Keratinocyte (primary cell): ENCODE data around the gene IL11RA. TPM values are rescaled to one million over a fixed set of nuclear protein-coding genes. Genes with fewer than 3 reads are reported as not detected.

Experiments used
- DNase-seq: peaks from one replicate; pipeline ENCODE4 v3.0.0-alpha.2; 2011; ENCODE audit warnings: low read depth, missing footprints, low spot score
- FAIRE-seq: peaks from 2 replicates; lab custom pipeline; 2011; peaks lifted over from hg19 to GRCh38; lab: Jason Lieb, UNC
- H2AFZ ChIP-seq: 2 replicates; pipeline ENCODE4 v1.6.0; 2012; ENCODE audit warnings: low read length, control low read depth, inconsistent platforms; ENCODE audit not compliant: control insufficient read depth
- H3K27ac ChIP-seq: 2 replicates; pipeline ENCODE4 v1.5.1; 2011; ENCODE audit warnings: low read length; ENCODE audit not compliant: control insufficient read depth, insufficient read depth
- H3K27me3 ChIP-seq: 3 replicates; pipeline ENCODE4 v1.6.0; 2011; ENCODE audit warnings: low read length; ENCODE audit not compliant: control insufficient read depth, insufficient read depth; ENCODE audit errors: extremely low read depth
- H3K36me3 ChIP-seq, 2 experiments: 2 replicates in 1 of 2; 3 replicates in 1 of 2; pipeline ENCODE4 v1.5.1; 2011; ENCODE audit warnings: low read length in 2 of 2, mild to moderate bottlenecking in 1 of 2; ENCODE audit not compliant: control insufficient read depth in 2 of 2, insufficient read depth in 2 of 2; ENCODE audit errors: extremely low read depth in 1 of 2
- H3K4me1 ChIP-seq: 3 replicates; pipeline ENCODE4 v1.5.1; 2011; ENCODE audit warnings: low read length; ENCODE audit not compliant: control insufficient read depth, insufficient read depth; ENCODE audit errors: extremely low read depth
- H3K4me2 ChIP-seq: 3 replicates; pipeline ENCODE4 v1.6.0; 2011; ENCODE audit warnings: low read depth, low read length; ENCODE audit not compliant: control insufficient read depth, insufficient read depth; ENCODE audit errors: extremely low read depth
- H3K4me3 ChIP-seq, 3 experiments: fragments of 200-600 bp in 1 of 3; sonication (generic) in 1 of 3; 2 replicates in 2 of 3; 3 replicates in 1 of 3; pipeline ENCODE4 v1.5.1; 2011 to 2016; ENCODE audit warnings: low read length in 3 of 3, mild to moderate bottlenecking in 3 of 3, control low read depth in 2 of 3, inconsistent platforms in 1 of 3, low read depth in 1 of 3, mixed read lengths in 1 of 3, mixed run types in 1 of 3, moderate library complexity in 1 of 3; ENCODE audit not compliant: control insufficient read depth in 2 of 3, insufficient read depth in 2 of 3; ENCODE audit errors: extremely low read depth in 1 of 3
- H3K79me2 ChIP-seq: 2 replicates; pipeline ENCODE4 v1.6.0; 2012; ENCODE audit warnings: low read length; ENCODE audit not compliant: control insufficient read depth, insufficient read depth
- H3K9ac ChIP-seq: 3 replicates; pipeline ENCODE4 v1.6.0; 2011; ENCODE audit warnings: low read length; ENCODE audit not compliant: control insufficient read depth, insufficient read depth; ENCODE audit errors: extremely low read depth
- H3K9me1 ChIP-seq: 3 replicates; pipeline ENCODE4 v1.6.0; 2011; ENCODE audit warnings: low read length; ENCODE audit not compliant: control insufficient read depth, insufficient read depth; ENCODE audit errors: extremely low read depth
- H3K9me3 ChIP-seq: 2 replicates; pipeline ENCODE4 v1.5.1; 2012; ENCODE audit warnings: low read depth, low read length; ENCODE audit not compliant: control insufficient read depth
- H4K20me1 ChIP-seq: 3 replicates; pipeline ENCODE4 v1.6.0; 2011; ENCODE audit warnings: low read length; ENCODE audit not compliant: control insufficient read depth, insufficient read depth; ENCODE audit errors: extremely low read depth
- EZH2 ChIP-seq: IDR thresholded peaks from one replicate; pipeline ENCODE4 v1.6.1; 2012; ENCODE audit warnings: inconsistent platforms, mild to moderate bottlenecking, low read length, moderate library complexity
- dilution Hi-C: fragments of 300-500 bp; cut with MboI; formaldehyde crosslinking; loops from one replicate; pipeline ENCODE4 v1.7.0; 2020; ENCODE audit warnings: low sequenced_read_pairs; ENCODE audit not compliant: extremely low pct_ligation_motif_present
- polyA plus RNA-seq, 5 experiments: library from polyadenylated mRNA; depleted of rRNA in 3 of 5; stranded (reverse) in 3 of 5; stranded (forward) in 1 of 5; unstranded in 1 of 5; fragments of >200 nt; gene quantifications; 1 replicate in 1 of 5; 2 replicates in 3 of 5; 3 replicates in 1 of 5; pipeline versions ENCODE4 v1.2.1 to v1.2.3, GENCODE V29; 2011 to 2012; ENCODE audit warnings: missing spikeins in 2 of 5, low read depth in 1 of 5, low replicate concordance in 1 of 5
- TF ChIP-seq, protein P1 (sequence below), 3 experiments: IDR thresholded peaks in 1 of 3; conservative IDR thresholded peaks in 1 of 3; optimal IDR thresholded peaks in 1 of 3; 2 replicates in 2 of 3; 3 replicates in 1 of 3; pipeline versions ENCODE3 to v1.5.1; 2011; ENCODE audit warnings: low read length in 3 of 3, mild to moderate bottlenecking in 3 of 3, moderate library complexity in 2 of 3, control low read depth in 1 of 3, inconsistent platforms in 1 of 3; ENCODE audit not compliant: insufficient read depth in 2 of 3; ENCODE audit errors: extremely low read depth in 1 of 3

The IL11RA gene
- polyA plus RNA-seq, 1 donor (not counting 4 experiments of a cell fraction or from before 2014, with no cell fraction given), result 3.1 TPM

DNA sequence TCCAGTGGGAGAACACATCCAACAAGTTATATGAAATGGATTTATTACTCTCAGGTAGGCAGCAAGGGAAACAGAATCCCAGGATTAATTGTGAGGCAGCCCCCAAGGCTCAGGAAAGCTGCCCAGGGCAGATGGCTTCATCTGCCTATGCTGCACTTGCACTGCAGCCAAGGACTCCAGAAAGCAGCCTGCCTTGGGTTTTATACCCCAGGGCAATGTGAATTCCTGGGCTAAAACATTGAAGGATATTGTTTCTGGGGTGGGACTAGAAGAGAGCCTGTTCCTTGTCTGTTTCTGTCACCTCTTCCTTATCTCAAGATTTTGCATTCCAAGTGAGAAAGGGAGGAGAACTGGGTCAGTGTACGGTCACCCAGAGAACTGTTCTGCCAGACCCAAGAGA is 19.3 kb downstream of the IL11RA start:
- no peak for FAIRE-seq
- H3K9ac ChIP-seq, result no peak overlapping the region
- H3K36me3 ChIP-seq, result peaks cover 0 to 11% of the 10 kb centered on the region in 2 experiments
- no peak overlapping the region for H3K27ac ChIP-seq
- no peak overlapping the region for H3K4me3 ChIP-seq
- H2AFZ ChIP-seq, result no peak overlapping the region
- dilution Hi-C loops, result no loop called here
- TF ChIP-seq, protein P1, sequence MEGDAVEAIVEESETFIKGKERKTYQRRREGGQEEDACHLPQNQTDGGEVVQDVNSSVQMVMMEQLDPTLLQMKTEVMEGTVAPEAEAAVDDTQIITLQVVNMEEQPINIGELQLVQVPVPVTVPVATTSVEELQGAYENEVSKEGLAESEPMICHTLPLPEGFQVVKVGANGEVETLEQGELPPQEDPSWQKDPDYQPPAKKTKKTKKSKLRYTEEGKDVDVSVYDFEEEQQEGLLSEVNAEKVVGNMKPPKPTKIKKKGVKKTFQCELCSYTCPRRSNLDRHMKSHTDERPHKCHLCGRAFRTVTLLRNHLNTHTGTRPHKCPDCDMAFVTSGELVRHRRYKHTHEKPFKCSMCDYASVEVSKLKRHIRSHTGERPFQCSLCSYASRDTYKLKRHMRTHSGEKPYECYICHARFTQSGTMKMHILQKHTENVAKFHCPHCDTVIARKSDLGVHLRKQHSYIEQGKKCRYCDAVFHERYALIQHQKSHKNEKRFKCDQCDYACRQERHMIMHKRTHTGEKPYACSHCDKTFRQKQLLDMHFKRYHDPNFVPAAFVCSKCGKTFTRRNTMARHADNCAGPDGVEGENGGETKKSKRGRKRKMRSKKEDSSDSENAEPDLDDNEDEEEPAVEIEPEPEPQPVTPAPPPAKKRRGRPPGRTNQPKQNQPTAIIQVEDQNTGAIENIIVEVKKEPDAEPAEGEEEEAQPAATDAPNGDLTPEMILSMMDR (optimal IDR thresholded peaks at IDR 0.05 in 1 of 3, IDR thresholded peaks at IDR 0.05 in 1 of 3, conservative IDR thresholded peaks at IDR 0.05 in 1 of 3; ENCODE audit: extremely low read depth in 1 of 3, insufficient read depth in 2 of 3, low read length in 3 of 3), result no peak
- TF ChIP-seq EZH2, result no peak
- DNase-seq, result no peak
- no peaks in the 10 kb centered on the region for H3K9me3 ChIP-seq
- H4K20me1 ChIP-seq, result peaks cover 2% of the 10 kb centered on the region
- peaks cover 5% of the 10 kb centered on the region for H3K4me1 ChIP-seq
- H3K4me2 ChIP-seq, result no peak overlapping the region
- peaks cover 5% of the 10 kb centered on the region for H3K9me1 ChIP-seq
- H3K27me3 ChIP-seq, result no peaks in the 10 kb centered on the region
- peaks cover 28% of the 10 kb centered on the region for H3K79me2 ChIP-seq

DNA sequence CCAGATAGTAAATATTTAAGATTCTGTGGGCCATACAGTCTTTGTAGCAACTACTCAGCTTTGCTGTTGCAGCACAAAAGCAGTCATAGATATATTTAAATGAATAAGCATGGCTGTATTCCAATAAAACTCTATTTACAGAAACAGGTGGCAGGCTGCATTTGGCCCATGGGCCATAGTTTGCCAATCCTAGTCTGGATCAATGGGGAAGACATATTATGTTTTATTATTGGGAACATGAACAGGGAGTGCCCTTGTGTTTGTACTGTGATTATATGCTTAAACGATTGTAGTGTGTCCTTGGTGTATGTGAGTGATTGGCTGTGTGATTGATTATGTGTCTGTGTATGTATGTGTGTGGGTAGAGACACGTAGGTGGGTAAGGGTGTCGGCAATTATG is 22.5 kb downstream of the IL11RA start:
- H2AFZ ChIP-seq, result no peak overlapping the region
- no peak overlapping the region for H3K4me2 ChIP-seq
- H3K36me3 ChIP-seq, result peaks cover 4 to 5% of the 10 kb centered on the region in 2 experiments
- FAIRE-seq (no peak), DNase-seq (no peak)
- no peak overlapping the region for H3K9ac ChIP-seq
- no peak for TF ChIP-seq EZH2
- TF ChIP-seq, protein P1 (optimal IDR thresholded peaks at IDR 0.05 in 1 of 3, IDR thresholded peaks at IDR 0.05 in 1 of 3, conservative IDR thresholded peaks at IDR 0.05 in 1 of 3; ENCODE audit: extremely low read depth in 1 of 3, insufficient read depth in 2 of 3, low read length in 3 of 3), result no peak
- dilution Hi-C loops, result no loop called here
- H3K9me1 ChIP-seq, result no peaks in the 10 kb centered on the region
- no peaks in the 10 kb centered on the region for H3K4me1 ChIP-seq
- H3K4me3 ChIP-seq, result no peak overlapping the region
- H3K27me3 ChIP-seq, result no peaks in the 10 kb centered on the region
- H4K20me1 ChIP-seq, result no peaks in the 10 kb centered on the region
- H3K27ac ChIP-seq, result no peak overlapping the region
- no peaks in the 10 kb centered on the region for H3K9me3 ChIP-seq
- H3K79me2 ChIP-seq, result peaks cover 3% of the 10 kb centered on the region
